COLO668 (cell line): Measurements from ENCODE around the gene CUTA.
"Not testable (repeated sequence)": the region's sequence is repeated elsewhere in the genome, so short reads cannot be mapped to it uniquely, and the experiment has no call there.

Source experiments
- DNase-seq: peaks from one replicate; lab custom pipeline; 2025; ENCODE audit not compliant: unreplicated experiment; lab: John Stamatoyannopoulos, UW

The CUTA gene

GRCh38 chr6:33407132-33407718 is 10.7 kb downstream of the CUTA start:
- no peak for DNase-seq

GRCh38 chr6:33406126-33406525 is 11.8 kb downstream of the CUTA start:
- DNase-seq: no peak

DNA sequence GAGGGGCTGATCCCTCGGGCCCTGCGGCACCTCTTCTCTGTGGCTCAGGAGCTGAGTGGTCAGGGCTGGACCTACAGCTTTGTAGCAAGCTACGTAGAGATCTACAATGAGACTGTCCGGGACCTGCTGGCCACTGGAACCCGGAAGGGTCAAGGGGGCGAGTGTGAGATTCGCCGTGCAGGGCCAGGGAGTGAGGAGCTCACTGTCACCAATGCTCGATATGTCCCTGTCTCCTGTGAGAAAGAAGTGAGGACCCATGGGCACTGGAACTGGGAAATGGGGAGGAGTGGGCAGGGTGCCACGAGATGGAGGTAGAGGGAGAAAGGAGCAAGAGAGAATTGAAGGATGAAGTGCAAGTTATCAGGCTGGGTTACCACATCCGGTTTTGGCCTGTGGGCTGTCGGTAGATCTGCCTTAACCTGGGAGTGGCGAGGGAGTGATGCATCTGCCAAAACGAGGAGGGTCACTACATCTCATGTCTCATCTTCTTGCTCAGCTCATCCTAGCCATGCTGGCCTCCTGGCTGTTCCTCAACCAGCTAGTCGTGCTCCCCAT is 12.4 kb downstream of the CUTA start:
- DNase-seq: no peak

- DNase-seq: no peak
These were observed 13.0 kb downstream of the CUTA start for GRCh38 chr6:33404884-33405283.

DNA sequence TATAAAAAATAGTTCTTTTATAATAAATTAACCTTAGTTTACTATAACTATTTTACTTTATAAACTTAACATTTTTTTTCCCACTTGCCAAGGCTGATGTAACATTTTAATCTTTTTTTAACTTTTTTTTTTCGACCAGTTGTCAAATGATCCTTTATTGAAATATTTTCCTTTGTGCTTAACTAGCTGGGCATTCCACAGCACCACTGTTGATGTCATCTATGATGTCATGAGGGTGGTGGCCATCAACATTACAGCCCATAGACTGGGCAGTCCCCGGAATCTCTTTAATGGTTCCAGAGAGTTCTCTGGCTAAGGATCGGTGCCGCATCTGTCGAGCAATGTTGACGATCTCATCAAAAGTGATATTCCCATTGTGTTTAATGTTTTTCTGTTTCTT is 18.0 kb downstream of the CUTA start:
- not testable (repeated sequence) for DNase-seq

DNA sequence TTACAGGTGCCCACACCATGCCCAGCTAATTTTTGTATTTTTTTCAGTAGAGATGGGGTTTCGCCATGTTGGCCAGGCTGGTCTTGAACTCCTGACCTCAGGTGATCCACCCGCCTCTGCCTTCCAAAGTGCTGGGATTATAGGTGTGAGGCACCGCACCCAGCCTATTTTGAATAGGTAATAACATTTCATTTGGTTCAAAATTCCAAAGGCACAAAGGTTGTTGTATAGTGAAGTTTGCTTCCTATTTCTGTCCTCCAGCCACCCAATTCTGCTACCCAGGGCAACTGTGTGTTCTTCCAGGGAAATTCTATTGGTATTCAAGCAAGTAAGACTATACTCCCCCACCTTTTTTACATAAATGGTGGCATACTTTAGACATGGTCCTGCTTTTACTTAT is 19.3 kb downstream of the CUTA start:
- DNase-seq: not testable (repeated sequence)

DNA sequence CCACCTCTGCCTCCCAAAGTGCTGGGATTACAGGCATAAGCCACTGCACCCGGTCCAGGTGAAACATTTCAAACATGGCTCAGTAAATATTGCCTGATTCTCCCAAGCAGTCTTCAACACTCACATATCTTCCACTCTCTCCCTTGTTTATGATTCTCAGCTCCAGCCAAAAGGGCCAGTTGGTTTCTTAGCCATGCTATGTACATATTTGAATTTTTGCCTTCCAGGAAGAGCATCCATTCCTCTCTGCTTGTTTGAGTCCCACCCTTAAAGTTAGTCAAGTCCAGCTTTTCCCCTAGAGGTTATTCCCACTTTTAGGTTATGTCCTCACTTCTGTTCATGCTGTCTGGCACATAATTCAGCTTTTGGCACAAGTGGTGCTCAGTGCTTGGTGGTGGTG is 20.4 kb downstream of the CUTA start:
- no peak for DNase-seq

DNA sequence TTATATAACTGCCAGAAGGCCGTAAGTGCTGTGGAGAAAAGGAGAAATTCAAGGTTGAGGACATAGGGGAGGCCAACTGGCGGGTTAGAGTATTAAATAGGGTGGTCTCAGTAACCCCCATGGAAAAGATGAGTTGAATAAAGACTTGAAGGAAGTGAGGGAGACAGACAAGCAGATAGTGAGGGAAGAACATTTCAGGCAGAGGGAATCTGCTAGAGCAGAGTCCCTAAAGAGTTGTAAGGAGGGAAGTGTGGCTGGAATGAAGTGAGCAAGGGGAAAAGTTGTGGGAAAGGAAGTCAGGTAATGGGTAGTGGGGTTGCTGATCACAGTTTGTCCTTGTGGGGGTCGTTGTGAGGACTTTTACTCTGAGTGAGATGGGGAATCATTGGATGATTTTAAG is 24.9 kb downstream of the CUTA start:
- no peak for DNase-seq

DNA sequence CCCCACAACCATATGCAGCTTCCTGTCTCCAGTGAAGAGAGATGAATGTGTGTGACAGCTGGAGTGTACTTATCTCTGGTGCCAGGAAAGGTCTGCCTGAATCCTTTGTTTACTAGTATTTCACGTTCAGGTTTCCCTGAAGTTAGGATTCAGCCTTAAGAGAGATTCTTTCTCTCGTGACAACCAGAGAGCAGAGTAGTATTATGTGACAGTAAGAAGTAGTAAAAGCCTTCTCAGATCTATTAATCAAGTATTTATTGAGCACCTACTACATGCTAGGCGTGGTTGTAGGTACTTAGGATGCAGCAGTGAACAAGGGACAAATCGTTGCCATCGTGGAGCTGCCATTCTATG is 25.3 kb downstream of the CUTA start:
- DNase-seq: no peak

DNA sequence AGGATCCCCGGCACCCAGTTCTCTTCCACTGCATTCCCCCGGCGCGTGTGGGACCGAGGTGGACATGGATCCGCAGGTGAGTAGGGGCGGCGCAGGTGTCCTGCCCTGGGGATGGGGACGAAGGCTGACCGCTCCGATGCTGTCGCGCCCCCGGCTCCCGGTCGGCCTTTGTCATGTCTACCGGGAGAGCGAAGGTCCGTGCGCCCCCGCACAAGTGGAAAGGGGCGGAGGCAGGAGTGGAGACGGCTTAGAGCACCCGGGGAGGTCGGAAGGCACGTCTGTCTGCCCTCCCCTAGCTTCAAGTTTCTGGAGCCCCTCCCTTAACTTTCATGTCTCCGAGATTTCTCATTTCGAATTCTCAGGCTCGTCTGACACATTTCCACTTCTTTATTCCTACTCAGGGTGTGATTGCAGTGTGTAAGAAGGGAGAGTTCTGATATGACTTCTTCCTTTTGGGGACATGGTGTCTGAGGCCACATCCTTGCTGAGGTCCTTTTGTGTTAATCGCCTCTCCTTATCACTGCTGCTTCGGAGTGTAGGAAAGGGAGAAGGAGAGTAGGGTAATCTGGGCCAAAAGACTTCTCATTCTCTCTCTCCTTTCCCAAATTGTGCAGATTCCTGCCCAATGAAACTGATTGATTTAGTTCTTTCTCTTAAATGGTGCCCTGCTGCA is 25.8 kb downstream of the CUTA start:
- peak; percentile 4 for DNase-seq

- peak; percentile 99 for DNase-seq
These were observed 26.5 kb downstream of the CUTA start, which contains the start of gene KIFC1 for GRCh38 chr6:33391278-33391921. Gene KIFC1, plus strand, starts transcription at chr6:33391823. Its CDS starts 163 bp downstream, at chr6:33391986.

DNA sequence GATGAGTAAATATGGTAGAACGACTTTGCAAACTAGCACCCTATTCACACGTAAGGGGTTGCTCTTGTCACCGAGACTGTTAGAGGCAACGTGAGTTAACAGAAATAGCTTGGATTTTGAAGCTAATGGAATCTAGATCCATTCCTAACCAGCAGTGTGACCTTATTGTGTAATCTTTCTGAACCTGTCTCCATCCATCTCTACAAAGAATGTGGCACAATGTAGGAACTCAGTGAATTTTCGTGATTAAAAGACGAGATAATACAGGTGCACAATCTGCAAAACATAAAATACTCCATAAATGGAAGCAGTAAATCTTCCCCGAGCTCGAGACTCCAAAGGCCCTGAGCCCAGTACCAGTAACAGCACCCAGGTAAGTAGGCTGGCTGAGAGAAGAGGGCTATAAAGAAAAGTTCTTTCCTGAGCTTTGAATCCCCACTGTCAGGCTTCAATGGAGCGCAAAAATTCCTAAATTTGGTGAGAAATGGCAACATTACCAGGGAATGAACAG is 27.1 kb downstream of the CUTA start:
- DNase-seq: no peak

DNA sequence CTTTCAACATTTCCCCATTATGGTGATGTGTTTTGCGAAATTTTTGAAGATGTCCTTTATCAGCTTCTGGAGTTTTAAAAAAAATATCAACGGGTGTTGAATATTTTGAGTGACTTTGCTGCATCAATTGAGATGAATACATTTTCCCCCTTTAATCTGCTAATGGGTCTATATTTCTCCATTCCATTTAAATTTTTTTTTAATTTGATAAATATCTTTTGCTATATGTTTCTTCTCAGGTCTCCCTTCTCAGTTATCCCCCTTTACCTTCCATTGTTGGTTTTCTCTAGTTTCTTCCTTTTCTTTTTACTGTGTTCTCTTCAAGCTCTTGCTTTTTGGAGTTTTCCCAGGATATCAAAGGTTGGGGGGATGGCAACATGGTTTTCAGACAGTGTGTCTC is 27.7 kb downstream of the CUTA start:
- no peak for DNase-seq

DNA sequence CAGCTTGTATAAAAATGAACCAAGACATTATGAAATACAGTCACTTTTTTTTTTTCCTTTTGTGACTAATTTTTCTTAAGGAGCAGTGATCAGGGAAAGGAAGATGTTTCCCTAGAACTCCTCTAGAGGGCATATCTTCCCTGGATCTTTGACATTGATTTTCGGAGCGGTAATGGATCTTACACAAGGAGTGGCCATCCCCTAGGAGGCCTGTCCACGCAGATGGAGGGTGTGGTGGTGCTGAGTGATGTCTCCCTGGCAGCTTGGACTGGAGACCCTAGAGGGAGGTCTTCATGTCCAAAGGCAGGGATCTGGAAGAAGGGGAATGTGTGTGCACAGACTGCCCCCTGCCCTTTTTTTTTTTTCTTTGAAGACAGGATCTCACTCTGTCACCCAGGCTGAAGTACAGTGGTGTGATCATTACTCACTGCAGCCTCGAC is 33.3 kb downstream of the CUTA start:
- DNase-seq: no peak

DNA sequence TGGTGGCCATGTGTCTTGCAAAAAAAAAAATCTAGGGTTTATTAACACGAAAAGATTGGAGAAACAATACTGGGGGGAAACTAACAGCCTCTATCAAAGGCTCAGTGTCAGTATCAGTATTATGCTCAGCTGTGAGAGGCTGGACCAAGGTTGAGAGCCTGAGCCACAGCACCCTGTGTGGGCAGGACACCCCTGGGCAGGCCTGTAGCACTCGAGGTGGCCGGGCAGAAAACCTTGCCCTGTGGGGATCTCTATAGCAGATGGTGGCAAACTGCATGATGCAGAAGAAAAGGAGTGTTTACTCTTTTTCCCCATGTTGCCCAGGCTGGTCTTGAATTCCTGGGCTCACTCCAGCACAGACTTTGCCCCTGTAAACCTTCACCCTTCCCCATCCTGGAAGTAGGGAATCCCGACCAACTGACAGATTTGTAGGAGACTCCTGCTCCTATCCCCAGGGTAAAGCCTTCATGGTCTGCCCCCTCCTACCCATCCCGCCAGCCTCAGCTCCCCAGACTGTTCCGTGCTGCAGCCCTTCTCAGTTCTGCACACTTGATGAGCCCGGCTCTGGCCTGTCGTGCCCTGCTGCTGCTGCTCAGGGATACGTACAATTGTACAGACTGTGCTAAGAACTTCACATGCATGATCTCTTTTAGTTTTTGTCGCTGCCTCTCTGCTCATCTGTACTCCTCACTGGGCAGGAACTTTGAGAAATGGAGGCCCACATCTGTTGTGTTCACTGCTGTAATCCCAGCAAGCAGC is 34.3 kb downstream of the CUTA start:
- no peak for DNase-seq

DNA sequence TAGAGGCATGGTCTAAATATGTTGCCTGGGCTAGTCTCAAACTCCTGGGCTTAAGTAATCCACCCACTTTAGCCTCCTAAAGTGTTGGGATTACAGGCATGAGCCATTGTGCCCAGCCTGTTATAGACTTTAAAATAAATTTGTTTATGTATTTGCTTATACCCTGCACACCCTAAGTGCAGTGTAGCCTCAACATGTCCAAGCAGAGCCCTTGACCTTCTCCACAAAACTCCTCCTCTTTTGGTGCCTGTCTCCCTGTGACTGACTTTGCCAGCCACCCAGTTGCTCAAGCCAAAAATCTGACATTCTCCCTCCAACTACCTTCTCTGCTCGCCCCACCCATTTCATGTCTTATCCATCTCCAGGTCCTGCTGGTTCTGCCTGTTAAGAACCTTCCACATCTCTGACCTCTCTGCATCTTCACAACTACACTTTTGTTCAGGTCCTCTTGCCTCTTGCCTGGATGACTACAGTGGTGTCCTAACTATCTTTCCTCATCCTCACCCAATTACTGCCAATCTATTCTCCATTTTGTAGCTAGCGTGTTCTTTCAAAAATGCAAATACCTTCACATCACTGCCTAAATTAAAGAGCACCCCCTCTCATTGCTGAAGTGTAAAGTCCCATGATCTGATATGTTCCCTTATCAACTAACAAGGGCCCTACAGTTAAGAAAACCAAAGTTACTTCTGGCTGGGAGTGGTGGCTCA is 37.5 kb downstream of the CUTA start:
- DNase-seq: no peak

DNA sequence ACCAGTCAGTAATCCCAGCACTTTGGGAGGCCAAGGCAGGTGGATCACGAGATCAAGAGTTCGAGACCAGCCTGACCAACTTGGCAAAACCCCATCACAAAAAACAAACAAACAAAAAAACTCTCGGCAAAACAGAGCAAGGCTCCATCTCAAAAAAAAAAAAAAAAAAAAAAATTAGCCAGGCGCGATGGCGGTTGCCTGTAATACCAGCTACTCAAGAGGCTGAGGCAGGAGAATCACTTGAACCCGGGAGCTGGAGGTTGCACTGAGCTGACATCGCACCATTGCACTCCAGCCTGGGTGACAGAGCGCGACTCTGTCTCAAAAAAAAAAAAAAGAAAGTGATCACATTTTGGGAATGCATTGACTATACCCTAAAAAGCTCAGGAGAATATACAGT is 38.7 kb downstream of the CUTA start:
- DNase-seq: not testable (repeated sequence)

- DNase-seq: no peak
These were observed 40.7 kb downstream of the CUTA start for GRCh38 chr6:33377171-33377570.

GRCh38 chr6:33375143-33375671 is 42.7 kb downstream of the CUTA start:
- no peak for DNase-seq
